ENCODE results near the gene HORMAD2.

DNA sequence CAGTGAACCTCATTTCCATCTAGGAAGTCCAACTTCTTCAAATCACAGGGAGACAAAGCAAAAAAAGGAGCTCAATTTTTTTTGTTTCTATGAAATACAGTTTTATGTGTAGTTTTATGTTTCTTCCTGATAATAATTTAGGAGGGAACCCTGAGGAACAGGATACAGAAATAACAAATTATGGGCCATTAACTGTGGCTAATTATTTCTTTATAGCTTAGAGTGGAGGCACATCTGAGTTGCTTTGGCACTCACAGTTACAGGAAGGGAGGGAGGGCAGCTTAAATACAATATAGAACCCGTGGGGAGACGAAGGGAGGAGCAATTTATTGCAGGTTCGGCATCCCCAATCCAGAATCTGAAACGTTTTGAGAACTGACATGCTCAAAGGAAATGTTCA is 37.1 kb upstream of the HORMAD2 start:
- TF ChIP-seq, protein P1, sequence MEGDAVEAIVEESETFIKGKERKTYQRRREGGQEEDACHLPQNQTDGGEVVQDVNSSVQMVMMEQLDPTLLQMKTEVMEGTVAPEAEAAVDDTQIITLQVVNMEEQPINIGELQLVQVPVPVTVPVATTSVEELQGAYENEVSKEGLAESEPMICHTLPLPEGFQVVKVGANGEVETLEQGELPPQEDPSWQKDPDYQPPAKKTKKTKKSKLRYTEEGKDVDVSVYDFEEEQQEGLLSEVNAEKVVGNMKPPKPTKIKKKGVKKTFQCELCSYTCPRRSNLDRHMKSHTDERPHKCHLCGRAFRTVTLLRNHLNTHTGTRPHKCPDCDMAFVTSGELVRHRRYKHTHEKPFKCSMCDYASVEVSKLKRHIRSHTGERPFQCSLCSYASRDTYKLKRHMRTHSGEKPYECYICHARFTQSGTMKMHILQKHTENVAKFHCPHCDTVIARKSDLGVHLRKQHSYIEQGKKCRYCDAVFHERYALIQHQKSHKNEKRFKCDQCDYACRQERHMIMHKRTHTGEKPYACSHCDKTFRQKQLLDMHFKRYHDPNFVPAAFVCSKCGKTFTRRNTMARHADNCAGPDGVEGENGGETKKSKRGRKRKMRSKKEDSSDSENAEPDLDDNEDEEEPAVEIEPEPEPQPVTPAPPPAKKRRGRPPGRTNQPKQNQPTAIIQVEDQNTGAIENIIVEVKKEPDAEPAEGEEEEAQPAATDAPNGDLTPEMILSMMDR (IDR thresholded peaks at IDR 0.05) = no peak
- no peak for TF ChIP-seq EP300 (IDR thresholded peaks at IDR 0.05)
- no peak for TF ChIP-seq POLR2A (IDR thresholded peaks at IDR 0.05)

Measured in tibial nerve (tissue), 4 donors.